Measurements from ENCODE around the gene CYP3A4. TPM values are rescaled to one million over a fixed set of nuclear protein-coding genes. Genes with fewer than 3 reads are reported as not detected.
"Not testable (repeated sequence)": the region's sequence is repeated elsewhere in the genome, so short reads cannot be mapped to it uniquely, and the experiment has no call there.

Gene CYP3A4
- total RNA-seq, 2 donors from 2014 or later, result not detected

DNA sequence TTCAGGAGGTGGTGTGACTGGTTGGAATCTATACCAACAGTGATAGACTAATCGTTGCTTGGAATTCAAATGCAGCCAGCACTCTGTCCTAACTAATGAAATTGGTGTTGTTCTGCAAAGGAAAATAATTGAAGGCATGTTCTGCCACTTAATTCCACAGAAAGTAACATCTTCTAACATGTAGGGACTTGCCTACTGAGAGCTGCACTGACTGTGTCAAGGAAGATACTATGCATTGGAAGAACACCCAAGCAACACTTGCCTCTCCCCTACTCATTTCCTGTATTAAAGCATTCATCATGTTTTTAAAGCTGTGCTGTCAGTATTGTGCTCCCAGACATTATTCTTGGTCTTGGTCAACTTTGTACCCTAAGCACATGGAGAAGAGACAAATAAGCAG, 46.3 kb downstream of the CYP3A4 start:
- peaks cover 4% of the 10 kb centered on the region for H3K4me1 Mint-ChIP-seq
- H3K9me3 ChIP-seq (ENCODE audit: control insufficient read depth, low read length, poor library complexity, severe bottlenecking), result no peaks in the 10 kb centered on the region
- H3K27me3 Mint-ChIP-seq, result peaks cover under 1% of the 10 kb centered on the region
- peaks cover 8% of the 10 kb centered on the region for H3K36me3 Mint-ChIP-seq (ENCODE audit: low read depth)
- no peak overlapping the region for H3K27ac Mint-ChIP-seq
- ATAC-seq (no peak), DNase-seq (no peak)
- H3K4me3 Mint-ChIP-seq, result no peak overlapping the region

- not testable (repeated sequence) for DNase-seq; H3K4me1 Mint-ChIP-seq; H3K27ac Mint-ChIP-seq; H3K9me3 ChIP-seq (ENCODE audit: control insufficient read depth, low read length, poor library complexity, severe bottlenecking); H3K27me3 Mint-ChIP-seq; H3K4me3 Mint-ChIP-seq; H3K36me3 Mint-ChIP-seq (ENCODE audit: low read depth); ATAC-seq
These were observed 47.3 kb downstream of the CYP3A4 start for GRCh38 chr7:99736667-99737066.

- Mint-ChIP-seq H3K27me3 (no peaks in the 10 kb centered on the region), H3K4me3 (no peak within 1 kb of the TSS), H3K4me1 (peaks cover 2% of the 10 kb centered on the region), H3K27ac (no peak within 1 kb of the TSS), H3K36me3 (ENCODE audit: low read depth) (peaks cover 4% of the 10 kb centered on the region)
- no peaks in the 10 kb centered on the region for H3K9me3 ChIP-seq (ENCODE audit: control insufficient read depth, low read length, poor library complexity, severe bottlenecking)
- DNase-seq (no peak), ATAC-seq (no peak)
These were observed 49.0 kb downstream of the CYP3A4 start, which contains the start of gene CYP3A7 for GRCh38 chr7:99734987-99735386. TSS of gene CYP3A7 (minus strand) at chr7:99735196. CDS start at chr7:99735093, 103 bp downstream.

DNA sequence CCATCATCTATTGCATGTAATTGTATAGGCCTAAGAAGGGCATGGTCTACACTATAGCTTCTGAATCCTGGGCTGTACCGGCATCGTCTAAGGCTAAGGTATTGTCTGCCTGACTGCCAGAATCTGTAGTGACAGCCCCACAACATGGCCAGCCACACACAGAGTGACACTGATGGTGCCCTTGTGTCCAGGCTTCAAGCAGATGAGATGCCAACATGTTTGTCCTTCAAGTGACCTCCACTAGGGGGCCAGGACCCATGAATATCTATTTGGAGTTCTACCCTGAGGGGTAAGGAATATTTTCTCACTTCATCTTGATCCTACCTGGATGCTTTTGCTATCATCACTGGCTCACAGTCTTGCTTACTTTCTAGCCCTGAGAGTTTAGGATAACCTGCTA, 50.5 kb downstream of the CYP3A4 start:
- ATAC-seq, result no peak
- no peak overlapping the region for H3K4me3 Mint-ChIP-seq
- no peaks in the 10 kb centered on the region for H3K27me3 Mint-ChIP-seq
- no peaks in the 10 kb centered on the region for H3K9me3 ChIP-seq (ENCODE audit: control insufficient read depth, low read length, poor library complexity, severe bottlenecking)
- no peak overlapping the region for H3K27ac Mint-ChIP-seq
- peaks cover 4% of the 10 kb centered on the region for H3K36me3 Mint-ChIP-seq (ENCODE audit: low read depth)
- H3K4me1 Mint-ChIP-seq, result peaks cover 2% of the 10 kb centered on the region
- DNase-seq, result no peak

DNA sequence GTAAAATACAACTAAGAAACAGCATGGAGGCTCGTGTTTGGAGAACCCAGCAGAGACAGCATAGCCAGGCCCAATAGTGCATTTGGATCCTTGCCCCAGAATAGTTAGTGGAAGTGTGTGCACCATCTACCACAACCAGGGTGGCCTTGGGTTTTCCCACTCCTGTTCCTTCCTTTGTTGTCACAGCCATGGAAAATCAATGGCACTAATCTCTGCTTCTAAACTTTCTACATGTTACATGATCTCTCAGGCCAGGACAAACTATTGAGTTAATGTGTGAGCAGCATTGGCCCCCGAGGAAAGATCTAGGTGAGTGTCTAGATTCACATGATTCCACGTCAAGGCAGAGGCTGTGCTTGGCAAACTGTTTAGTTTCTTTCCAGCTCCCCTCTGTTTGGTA, 51.0 kb downstream of the CYP3A4 start:
- Mint-ChIP-seq H3K27ac (no peak overlapping the region), H3K4me3 (no peak overlapping the region), H3K27me3 (no peaks in the 10 kb centered on the region), H3K4me1 (peaks cover 2% of the 10 kb centered on the region), H3K36me3 (ENCODE audit: low read depth) (peaks cover 4% of the 10 kb centered on the region)
- DNase-seq (no peak), ATAC-seq (no peak)
- H3K9me3 ChIP-seq (ENCODE audit: control insufficient read depth, low read length, poor library complexity, severe bottlenecking), result no peaks in the 10 kb centered on the region

DNA sequence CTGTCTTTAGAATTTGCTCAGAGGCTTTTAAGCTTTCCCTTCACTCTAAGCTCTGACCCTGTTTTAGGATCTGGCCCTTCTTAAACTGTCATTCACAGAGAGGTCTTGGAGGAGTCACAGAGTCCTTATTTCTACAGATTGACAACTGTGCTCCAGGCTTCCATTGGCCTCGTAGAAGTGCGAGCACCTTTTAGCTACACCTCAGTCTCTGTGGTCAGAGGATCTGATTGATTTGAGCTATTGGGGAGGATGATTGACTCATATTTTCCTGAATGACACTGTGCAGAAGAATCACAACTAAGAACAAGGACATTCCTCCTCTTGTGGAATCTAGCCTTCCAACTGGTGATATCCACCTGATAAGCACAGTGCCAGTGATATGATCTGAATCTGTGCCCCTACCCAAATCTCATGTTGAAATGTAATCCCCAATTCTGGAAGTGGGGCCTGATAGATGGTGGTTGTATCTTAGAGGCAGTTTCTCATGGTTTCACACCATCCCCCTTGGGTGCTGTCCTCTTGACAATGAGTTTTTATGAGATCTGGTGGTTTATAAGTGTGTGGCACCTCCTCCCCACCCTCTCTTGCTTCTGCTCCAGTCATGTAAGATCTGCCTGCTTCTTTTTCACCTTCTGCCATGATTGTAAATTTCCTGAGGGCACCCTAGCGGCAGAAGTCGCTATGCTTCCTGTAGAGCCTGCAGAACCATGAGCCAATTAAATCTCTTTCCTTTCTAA, 52.2 kb downstream of the CYP3A4 start:
- ATAC-seq (no peak), DNase-seq (no peak)
- Mint-ChIP-seq H3K27ac (no peak overlapping the region), H3K36me3 (ENCODE audit: low read depth) (peaks cover 3% of the 10 kb centered on the region), H3K4me3 (no peak overlapping the region), H3K27me3 (no peaks in the 10 kb centered on the region), H3K4me1 (peaks cover 2% of the 10 kb centered on the region)
- H3K9me3 ChIP-seq (ENCODE audit: control insufficient read depth, low read length, poor library complexity, severe bottlenecking), result no peaks in the 10 kb centered on the region

- H3K27ac Mint-ChIP-seq, result no peak overlapping the region
- DNase-seq, result no peak
- no peaks in the 10 kb centered on the region for H3K4me1 Mint-ChIP-seq
- no peak overlapping the region for H3K4me3 Mint-ChIP-seq
- no peaks in the 10 kb centered on the region for H3K27me3 Mint-ChIP-seq
- H3K9me3 ChIP-seq (ENCODE audit: control insufficient read depth, low read length, poor library complexity, severe bottlenecking), result no peaks in the 10 kb centered on the region
- no peak for ATAC-seq
- no peaks in the 10 kb centered on the region for H3K36me3 Mint-ChIP-seq (ENCODE audit: low read depth)
These were observed 53.0 kb downstream of the CYP3A4 start for GRCh38 chr7:99730992-99731391.

- Mint-ChIP-seq H3K27me3 (no peaks in the 10 kb centered on the region), H3K27ac (no peak overlapping the region), H3K4me3 (no peak overlapping the region), H3K4me1 (no peaks in the 10 kb centered on the region), H3K36me3 (ENCODE audit: low read depth) (no peaks in the 10 kb centered on the region)
- no peak for ATAC-seq
- DNase-seq, result no peak
- no peaks in the 10 kb centered on the region for H3K9me3 ChIP-seq (ENCODE audit: control insufficient read depth, low read length, poor library complexity, severe bottlenecking)
These were observed 53.7 kb downstream of the CYP3A4 start for GRCh38 chr7:99730238-99730810.

DNA sequence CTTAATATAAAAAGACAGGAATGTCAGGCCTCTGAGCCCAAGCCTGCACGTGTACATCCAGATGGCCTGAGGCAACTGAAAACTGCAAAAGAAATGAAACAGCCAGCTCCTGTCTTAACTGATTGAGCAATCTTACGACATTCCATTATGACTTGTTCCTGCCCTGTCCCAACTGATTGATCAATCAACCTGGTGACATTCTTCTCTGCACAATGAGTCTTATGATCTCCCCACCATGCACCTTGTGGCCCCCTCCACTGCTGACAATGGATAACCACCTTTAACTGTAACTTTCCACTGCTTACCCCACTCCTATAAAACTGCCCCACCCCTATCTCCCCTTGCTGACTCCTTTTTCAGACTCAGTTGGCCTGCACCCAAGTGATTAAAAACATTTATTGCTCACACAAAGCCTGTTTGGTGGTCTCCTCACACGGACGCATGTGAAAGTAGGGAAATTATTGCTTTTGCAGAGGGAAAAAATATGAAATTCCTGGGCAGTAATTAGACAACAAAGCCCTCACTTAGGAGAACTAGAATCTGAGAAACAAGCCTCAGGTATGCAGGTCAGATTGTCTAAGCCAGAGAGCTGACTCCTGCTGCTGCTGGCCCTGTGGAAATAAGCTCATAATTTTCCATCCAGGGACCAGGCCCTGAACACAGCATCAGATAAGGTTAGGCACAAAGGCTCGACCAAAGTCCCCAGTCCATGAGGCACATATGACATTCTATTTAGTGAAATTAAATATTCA, 54.3 kb downstream of the CYP3A4 start:
- H3K4me3 Mint-ChIP-seq, result no peak overlapping the region
- no peaks in the 10 kb centered on the region for H3K4me1 Mint-ChIP-seq
- ATAC-seq, result no peak
- no peak for DNase-seq
- no peaks in the 10 kb centered on the region for H3K36me3 Mint-ChIP-seq (ENCODE audit: low read depth)
- no peak overlapping the region for H3K27ac Mint-ChIP-seq
- H3K9me3 ChIP-seq (ENCODE audit: control insufficient read depth, low read length, poor library complexity, severe bottlenecking), result no peaks in the 10 kb centered on the region
- no peaks in the 10 kb centered on the region for H3K27me3 Mint-ChIP-seq

- Mint-ChIP-seq H3K36me3 (ENCODE audit: low read depth) (no peaks in the 10 kb centered on the region), H3K4me3 (no peak overlapping the region), H3K27me3 (no peaks in the 10 kb centered on the region), H3K4me1 (no peaks in the 10 kb centered on the region), H3K27ac (no peak overlapping the region)
- ATAC-seq (no peak), DNase-seq (no peak)
- H3K9me3 ChIP-seq (ENCODE audit: control insufficient read depth, low read length, poor library complexity, severe bottlenecking), result no peaks in the 10 kb centered on the region
These were observed 55.4 kb downstream of the CYP3A4 start for GRCh38 chr7:99728615-99729014.

GRCh38 chr7:99723201-99723600, 60.8 kb downstream of the CYP3A4 start:
- H3K36me3 Mint-ChIP-seq (ENCODE audit: low read depth); H3K4me3 Mint-ChIP-seq; DNase-seq; ATAC-seq; H3K27me3 Mint-ChIP-seq; H3K27ac Mint-ChIP-seq; H3K9me3 ChIP-seq (ENCODE audit: control insufficient read depth, low read length, poor library complexity, severe bottlenecking); H3K4me1 Mint-ChIP-seq: not testable (repeated sequence)

DNA sequence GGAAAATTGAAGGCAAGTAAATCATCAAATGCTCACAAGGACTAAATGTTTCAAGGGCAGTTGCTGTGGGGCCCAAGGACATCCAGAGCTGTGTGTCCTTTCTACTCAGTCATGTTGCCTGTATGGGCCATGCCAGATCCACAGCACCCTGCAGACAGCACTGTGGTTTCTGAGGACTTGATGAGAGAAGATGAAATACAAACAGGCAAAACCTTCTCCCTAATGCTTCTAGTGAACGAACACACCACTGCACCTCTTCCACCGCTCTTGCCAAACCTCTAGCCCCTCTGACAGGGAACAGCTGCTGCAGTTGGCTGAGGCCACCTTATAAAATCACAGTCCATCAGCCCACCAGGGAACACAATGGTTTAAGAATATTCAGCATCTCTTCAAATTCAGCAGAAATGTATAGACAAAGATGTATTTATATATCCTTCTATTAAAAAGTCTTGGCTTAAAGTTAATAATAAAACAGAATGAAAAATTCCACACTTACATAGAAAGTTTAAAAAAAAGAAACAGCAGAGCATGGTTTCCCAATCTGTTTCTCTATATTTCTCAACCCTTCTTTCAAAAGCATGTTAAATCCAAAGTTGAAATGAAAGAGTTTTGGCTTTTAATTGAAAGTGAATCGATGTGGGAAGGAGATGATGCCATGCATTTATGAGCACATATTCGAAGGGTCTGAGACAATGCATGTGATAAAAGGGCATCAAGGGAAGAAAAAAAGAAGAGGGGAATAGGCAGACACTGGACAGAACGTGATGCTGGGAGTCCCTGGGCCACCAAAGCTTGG, 63.0 kb downstream of the CYP3A4 start:
- peak overlapping the region; percentile 24 for H3K27ac Mint-ChIP-seq

More for the DNA sequence above, 63.0 kb downstream of the CYP3A4 start:
- H3K36me3 Mint-ChIP-seq (ENCODE audit: low read depth), result no peaks in the 10 kb centered on the region
- ATAC-seq (peak; percentile 45), DNase-seq (no peak)
- no peaks in the 10 kb centered on the region for H3K27me3 Mint-ChIP-seq
- H3K9me3 ChIP-seq (ENCODE audit: control insufficient read depth, low read length, poor library complexity, severe bottlenecking), result no peaks in the 10 kb centered on the region
- H3K4me3 Mint-ChIP-seq, result no peak overlapping the region
- peaks cover 6% of the 10 kb centered on the region for H3K4me1 Mint-ChIP-seq
